DOHH2 (cell line): ENCODE results near the gene PRELP.

Experiments
- CTCF ChIP-seq: fragments of 200-600 bp; sonication (generic); IDR thresholded peaks from one replicate; pipeline ENCODE4 v1.5.1; 2014; ENCODE audit warnings: antibody characterized with exemption, mild to moderate bottlenecking, low read depth, low read length; ENCODE audit not compliant: poor library complexity, severe bottlenecking
- EZH2phosphoT487 ChIP-seq: fragments of 200-600 bp; sonication (generic); IDR thresholded peaks from 2 replicates; pipeline ENCODE4 v1.6.1; 2017; ENCODE audit warnings: borderline replicate concordance, mild to moderate bottlenecking, antibody characterized with exemption, low read length, moderate library complexity, mixed read lengths

DNA sequence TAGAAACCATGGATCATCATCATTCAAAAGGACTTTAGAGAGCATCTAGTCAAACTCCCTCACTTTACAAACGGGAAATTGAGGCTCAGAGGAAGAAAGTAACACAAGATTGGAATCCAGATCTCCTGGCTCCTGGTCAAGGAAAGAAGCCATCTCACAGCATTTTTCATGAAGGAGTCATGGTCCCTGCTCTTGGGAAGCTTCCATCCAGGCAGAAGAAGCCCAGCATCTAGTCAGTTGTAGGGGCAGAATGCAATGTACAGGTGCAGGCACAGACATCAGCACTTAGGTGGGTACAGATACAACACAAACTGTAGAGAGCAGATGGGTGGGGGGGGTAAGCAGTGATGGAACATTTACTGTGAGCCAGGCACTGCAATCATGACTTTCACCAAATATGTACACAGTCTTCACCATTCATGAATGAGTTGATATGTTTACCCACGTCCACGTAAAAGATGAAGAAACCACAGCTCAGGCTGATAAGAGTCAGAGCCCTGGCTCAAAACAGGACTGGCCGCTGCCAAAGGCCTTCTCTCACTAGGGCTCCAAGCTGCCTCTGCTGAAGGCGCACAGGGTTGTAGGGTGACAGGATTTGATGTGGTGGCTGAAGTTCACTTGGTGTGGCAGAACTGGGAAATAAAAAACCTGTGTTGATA is 62.3 kb downstream of the PRELP start:
- TF ChIP-seq CTCF (no peak), EZH2phosphoT487 (no peak)
